ENCODE measurements around the gene UBA3. TPM values are rescaled to one million over a fixed set of nuclear protein-coding genes. Genes with fewer than 3 reads are reported as not detected.
A peak's percentile ranks its signal among the peaks of the same experiment; 100 is the strongest.

UBA3 gene
- total RNA-seq, 2 donors from 2014 or later = 74.6 to 76.6 TPM

DNA sequence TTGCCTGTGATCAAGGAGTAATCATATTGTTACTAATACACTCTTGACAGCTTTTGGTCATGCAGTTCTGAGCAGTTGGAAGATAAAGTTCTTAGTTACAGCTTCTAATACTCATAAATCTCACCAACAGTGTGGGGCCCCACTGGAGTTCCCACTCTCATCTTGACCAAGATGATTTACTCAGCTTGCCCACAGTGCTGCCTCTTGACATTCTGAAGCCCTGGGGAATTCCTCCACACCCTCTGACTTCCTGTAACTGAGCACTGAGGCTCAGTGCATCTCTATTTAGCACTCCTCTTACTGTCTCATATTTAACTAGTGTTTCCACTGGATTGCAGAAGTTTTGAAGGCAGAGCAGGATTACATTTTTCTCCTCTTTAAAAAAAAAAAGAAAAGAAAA lies 2.6 kb upstream of the UBA3 start:
- no peaks in the 10 kb centered on the region for H3K27me3 ChIP-seq (ENCODE audit: control insufficient read depth, insufficient read depth, low read length, poor library complexity, severe bottlenecking)
- H3K9me3 ChIP-seq (ENCODE audit: control insufficient read depth, low read length) = no peaks in the 10 kb centered on the region
- Mint-ChIP-seq H3K9me3 (no peaks in the 10 kb centered on the region), H3K27me3 (ENCODE audit: insufficient read depth) (no peaks in the 10 kb centered on the region), H3K4me1 (peaks cover 37% of the 10 kb centered on the region), H3K4me3 (no peak overlapping the region), H3K36me3 (ENCODE audit: low read depth) (peaks cover 2% of the 10 kb centered on the region), H3K27ac (no peak overlapping the region)
- TF ChIP-seq CTCF (conservative IDR thresholded peaks at IDR 0.05) = no peak
- DNase-seq = no peak
- H3K36me3 ChIP-seq (ENCODE audit: control insufficient read depth, insufficient read depth, low read length) = no peaks in the 10 kb centered on the region
- H3K27ac ChIP-seq (ENCODE audit: low read depth, low read length) = no peak overlapping the region
- no peaks in the 10 kb centered on the region for H3K4me1 ChIP-seq (ENCODE audit: control insufficient read depth, insufficient read depth, low read length)
- no peak overlapping the region for H3K4me3 ChIP-seq (ENCODE audit: low read length)
- H3K9ac ChIP-seq (ENCODE audit: extremely low read depth, low read length, poor library complexity, severe bottlenecking) = no peak overlapping the region

DNA sequence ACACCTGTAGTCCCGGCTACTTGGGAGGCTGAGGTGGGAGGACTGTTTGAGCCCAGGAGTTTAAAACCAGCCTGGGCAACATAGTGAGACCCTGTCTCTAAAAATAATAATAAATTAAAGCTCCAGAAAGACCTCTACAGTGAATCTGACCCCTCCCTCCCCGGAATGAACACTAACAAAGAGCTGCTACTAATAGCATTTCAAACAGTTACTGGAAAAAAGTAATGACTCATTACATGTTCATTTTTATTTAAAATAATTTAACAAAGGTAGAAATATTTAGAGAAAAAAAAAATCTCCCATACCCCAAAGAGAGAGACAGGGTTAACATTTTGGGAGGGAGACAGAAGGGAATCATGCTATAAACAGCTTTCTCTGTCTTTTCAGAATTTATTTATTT lies 2.2 kb upstream of the UBA3 start:
- DNase-seq = no peak
- H3K4me1 Mint-ChIP-seq = peaks cover 39% of the 10 kb centered on the region
- Histone ChIP-seq H3K27ac (ENCODE audit: low read depth, low read length) (no peak overlapping the region), H3K36me3 (ENCODE audit: control insufficient read depth, insufficient read depth, low read length) (no peaks in the 10 kb centered on the region), H3K27me3 (ENCODE audit: control insufficient read depth, insufficient read depth, low read length, poor library complexity, severe bottlenecking) (no peaks in the 10 kb centered on the region), H3K9me3 (ENCODE audit: control insufficient read depth, low read length) (no peaks in the 10 kb centered on the region), H3K4me3 (ENCODE audit: low read length) (no peak overlapping the region), H3K9ac (ENCODE audit: extremely low read depth, low read length, poor library complexity, severe bottlenecking) (no peak overlapping the region), H3K4me1 (ENCODE audit: control insufficient read depth, insufficient read depth, low read length) (no peaks in the 10 kb centered on the region)
- H3K36me3 Mint-ChIP-seq (ENCODE audit: low read depth) = peaks cover 4% of the 10 kb centered on the region
- no peak overlapping the region for H3K27ac Mint-ChIP-seq
- WGBS, 2 experiments (ENCODE audit: insufficient coverage in 1 of 2, insufficient read length in 1 of 2) = 96% methylated on average over 2 of the region's 2 CpGs; no CpG with 5 or more reads in 1 of the 2 experiments
- H3K27me3 Mint-ChIP-seq (ENCODE audit: insufficient read depth) = no peaks in the 10 kb centered on the region
- TF ChIP-seq CTCF (conservative IDR thresholded peaks at IDR 0.05) = no peak
- H3K9me3 Mint-ChIP-seq = no peaks in the 10 kb centered on the region
- no peak overlapping the region for H3K4me3 Mint-ChIP-seq

GRCh38 chr3:69081583-69082262 lies 1.6 kb upstream of the UBA3 start:
- H3K27ac ChIP-seq (ENCODE audit: low read depth, low read length) = no peak overlapping the region
- TF ChIP-seq CTCF (conservative IDR thresholded peaks at IDR 0.05) = no peak

More at GRCh38 chr3:69081583-69082262, 1.6 kb upstream of the UBA3 start:
- peak; percentile 57 for DNase-seq
- Mint-ChIP-seq H3K36me3 (ENCODE audit: low read depth) (peaks cover 7% of the 10 kb centered on the region), H3K27me3 (ENCODE audit: insufficient read depth) (no peaks in the 10 kb centered on the region), H3K9me3 (no peaks in the 10 kb centered on the region), H3K4me1 (peaks cover 39% of the 10 kb centered on the region), H3K27ac (no peak overlapping the region), H3K4me3 (no peak overlapping the region)
- Histone ChIP-seq H3K9ac (ENCODE audit: extremely low read depth, low read length, poor library complexity, severe bottlenecking) (no peak overlapping the region), H3K9me3 (ENCODE audit: control insufficient read depth, low read length) (no peaks in the 10 kb centered on the region), H3K4me3 (ENCODE audit: low read length) (no peak overlapping the region), H3K27me3 (ENCODE audit: control insufficient read depth, insufficient read depth, low read length, poor library complexity, severe bottlenecking) (no peaks in the 10 kb centered on the region), H3K4me1 (ENCODE audit: control insufficient read depth, insufficient read depth, low read length) (no peaks in the 10 kb centered on the region), H3K36me3 (ENCODE audit: control insufficient read depth, insufficient read depth, low read length) (no peaks in the 10 kb centered on the region)
- WGBS, 2 experiments (ENCODE audit: insufficient coverage in 1 of 2, insufficient read length in 1 of 2) = 85 to 89% methylated on average over 5 of the region's 5 CpGs

Data from endodermal cell (in vitro differentiated cells).